A549 (cell line): ENCODE data around the gene SLC38A3. TPM values are rescaled to one million over a fixed set of nuclear protein-coding genes. Genes with fewer than 3 reads are reported as not detected.

Experiments
- ATAC-seq, 2 experiments: fragments of 200-7000 bp in 1 of 2; fragments of >200 bp in 1 of 2; cut with Nextera tagmentation in 1 of 2; cut with Tn5 transposase in 1 of 2; 3 replicates each; pipeline versions ENCODE4 v1.8.0 to v1.9.1; 2018 to 2020; ENCODE audit warnings: mild to moderate bottlenecking in 1 of 2, moderate library complexity in 1 of 2
- CTCF ChIA-PET: fragments of 300-600 bp; sonication (Branson Sonifier 250); formaldehyde crosslinking; extraction: SDS; loops from one replicate; lab custom pipeline; 2021; ENCODE audit warnings: antibody characterized with exemption, inconsistent platforms; lab: Yijun Ruan, JAX
- POLR2A ChIA-PET: fragments of 350-600 bp; formaldehyde crosslinking; extraction: SDS; loops from one replicate; lab custom pipeline; 2021; ENCODE audit warnings: antibody characterized with exemption, inconsistent platforms; lab: Yijun Ruan, JAX
- DNase-seq, 2 experiments: peaks; one replicate each; pipeline versions ENCODE4 v3.0.0 to v3.0.0-alpha.2; 2011 to 2016; ENCODE audit warnings: low read depth in 1 of 2, low spot score in 1 of 2
- FAIRE-seq: peaks from 2 replicates; lab custom pipeline; 2011; peaks lifted over from hg19 to GRCh38; lab: Jason Lieb, UNC
- H3K27ac ChIP-seq, 2 experiments: fragments of >200 bp; sonication (Bioruptor Twin); formaldehyde crosslinking; 3 replicates each; pipeline ENCODE4 v1.5.1; 2016 to 2017
- H3K4me1 ChIP-seq: fragments of >200 bp; sonication (Bioruptor Twin); formaldehyde crosslinking; 3 replicates; pipeline ENCODE4 v1.6.1; 2016
- H3K4me2 ChIP-seq: fragments of >200 bp; sonication (Bioruptor Twin); formaldehyde crosslinking; 3 replicates; pipeline ENCODE4 v1.6.1; 2016
- H3K4me3 ChIP-seq: fragments of >200 bp; sonication (Bioruptor Twin); formaldehyde crosslinking; 3 replicates; pipeline ENCODE4 v1.5.1; 2016
- H3K9me3 ChIP-seq: fragments of >200 bp; sonication (Bioruptor Twin); formaldehyde crosslinking; 3 replicates; pipeline ENCODE4 v1.6.1; 2016
- BHLHE40 ChIP-seq: IDR thresholded peaks from 2 replicates; pipeline ENCODE4 v1.6.1; 2012; ENCODE audit warnings: low read depth, low read length, inconsistent platforms
- CBX2 ChIP-seq: fragments of 200-600 bp; sonication (generic); IDR thresholded peaks from 2 replicates; pipeline ENCODE4 v1.6.1; 2016; ENCODE audit warnings: low read depth, mild to moderate bottlenecking, borderline replicate concordance
- CBX8 ChIP-seq: fragments of 200-600 bp; sonication (generic); IDR thresholded peaks from 2 replicates; pipeline ENCODE4 v1.6.1; 2016
- CEBPB ChIP-seq, 2 experiments: fragments of >200 bp in 1 of 2; sonication (Bioruptor Twin) in 1 of 2; formaldehyde crosslinking in 1 of 2; IDR thresholded peaks; 2 replicates each; pipeline ENCODE4 v1.6.1; 2012 to 2016
- EP300 ChIP-seq, 2 experiments: fragments of >200 bp; sonication (Bioruptor Twin); formaldehyde crosslinking; IDR thresholded peaks; 2 replicates in 1 of 2; 3 replicates in 1 of 2; pipeline ENCODE4 v1.6.1; 2016 to 2017
- ESRRA ChIP-seq: fragments of 150-350 bp; IDR thresholded peaks from 2 replicates; pipeline ENCODE4 v1.6.1; 2014; ENCODE audit warnings: mild to moderate bottlenecking, low read length, borderline replicate concordance
- FOSL2 ChIP-seq, 2 experiments: fragments of 450-650 bp in 1 of 2; fragments of >200 bp in 1 of 2; sonication (Bioruptor Twin) in 1 of 2; formaldehyde crosslinking; IDR thresholded peaks; 2 replicates each; pipeline versions ENCODE4 v1.5.0 to v1.6.1; 2016 to 2020; ENCODE audit warnings: mild to moderate bottlenecking in 1 of 2, moderate library complexity in 1 of 2
- GATA3 ChIP-seq: IDR thresholded peaks from 2 replicates; pipeline ENCODE4 v1.6.1; 2012; ENCODE audit warnings: borderline replicate concordance
- HDAC2 ChIP-seq: fragments of 200-600 bp; sonication (generic); IDR thresholded peaks from 2 replicates; pipeline ENCODE4 v1.6.1; 2016
- HOXB5 ChIP-seq: fragments of 250-450 bp; sonication (Bioruptor Pico); IDR thresholded peaks from 2 replicates; pipeline ENCODE4 v1.5.0; 2020; ENCODE audit warnings: mild to moderate bottlenecking, moderate library complexity
- JUN ChIP-seq, 2 experiments: fragments of >200 bp; sonication (Bioruptor Twin); formaldehyde crosslinking; IDR thresholded peaks; 2 replicates in 1 of 2; 3 replicates in 1 of 2; pipeline ENCODE4 v1.6.1; 2016 to 2017
- JUNB ChIP-seq: fragments of >200 bp; sonication (Bioruptor Twin); formaldehyde crosslinking; IDR thresholded peaks from 2 replicates; pipeline ENCODE4 v1.6.1; 2016
- KDM5A ChIP-seq: fragments of 200-600 bp; sonication (generic); IDR thresholded peaks from 2 replicates; pipeline ENCODE4 v1.6.1; 2016; ENCODE audit warnings: antibody characterized with exemption, mild to moderate bottlenecking
- MAFK ChIP-seq: fragments of 450-650 bp; IDR thresholded peaks from 2 replicates; pipeline ENCODE4 v1.6.1; 2014; ENCODE audit not compliant: partially characterized antibody
- NPAS2 ChIP-seq: fragments of 250-450 bp; sonication (Bioruptor Pico); IDR thresholded peaks from 2 replicates; pipeline ENCODE4 v1.8.0; 2022; ENCODE audit warnings: mild to moderate bottlenecking, moderate library complexity, borderline replicate concordance
- POLR2A ChIP-seq: IDR thresholded peaks from 2 replicates; pipeline ENCODE4 v1.6.1; 2012; ENCODE audit warnings: mild to moderate bottlenecking, low read length
- POLR2AphosphoS2 ChIP-seq: conservative IDR thresholded peaks from 2 replicates; pipeline ENCODE4 v1.6.1; 2012; ENCODE audit warnings: low read length, improper control_type of control experiment, inconsistent platforms
- RNF2 ChIP-seq: fragments of 200-600 bp; sonication (generic); IDR thresholded peaks from 2 replicates; pipeline ENCODE4 v1.6.1; 2016; ENCODE audit warnings: low read depth, mild to moderate bottlenecking, antibody characterized with exemption, moderate library complexity, borderline replicate concordance
- SMC3 ChIP-seq: fragments of >200 bp; sonication (Bioruptor Twin); formaldehyde crosslinking; IDR thresholded peaks from 3 replicates; pipeline ENCODE4 v1.6.1; 2018; ENCODE audit warnings: inconsistent platforms
- TFCP2L1 ChIP-seq: fragments of 250-450 bp; sonication (Bioruptor Pico); IDR thresholded peaks from 2 replicates; pipeline ENCODE4 v1.5.0; 2021; ENCODE audit warnings: mild to moderate bottlenecking
- TP53 ChIP-seq: fragments of 250-450 bp; sonication (Bioruptor Pico); IDR thresholded peaks from 2 replicates; pipeline ENCODE4 v1.5.0; 2021; ENCODE audit warnings: mild to moderate bottlenecking, moderate library complexity
- ZNF302 ChIP-seq: fragments of 250-450 bp; sonication (Bioruptor Pico); IDR thresholded peaks from 2 replicates; pipeline ENCODE4 v1.9.0; 2021; ENCODE audit warnings: inconsistent platforms, mild to moderate bottlenecking, moderate library complexity
- WGBS: methylation state at CpG from one replicate; pipeline ENCODE4 v1.1.6; 2017; ENCODE audit errors: missing lambda C conversion rate; 5-methylcytosine and 5-hydroxymethylcytosine counted together
- polyA plus RNA-seq, 4 experiments: library from polyadenylated mRNA; depleted of rRNA in 3 of 4; stranded (reverse); fragments of >200 nt; fragmentation: RNase III in 1 of 4; extraction: RNeasy Plus Mini Kit Qiagen cat#74134 plus additional on column Dnase treatment in 1 of 4; gene quantifications; 2 replicates in 3 of 4; 3 replicates in 1 of 4; pipeline ENCODE4 v1.2.3, GENCODE V29; 2011 to 2017
- TF ChIP-seq, protein P1 (sequence below): fragments of 250-450 bp; sonication (Bioruptor Pico); IDR thresholded peaks from 2 replicates; pipeline ENCODE4 v1.5.0; 2021; ENCODE audit warnings: mild to moderate bottlenecking, moderate library complexity, borderline replicate concordance
- TF ChIP-seq, protein P2 (sequence below): fragments of >200 bp; sonication (Bioruptor Twin); formaldehyde crosslinking; IDR thresholded peaks from 2 replicates; pipeline ENCODE4 v1.6.1; 2016
- TF ChIP-seq, protein P3 (sequence below): fragments of 250-450 bp; sonication (Bioruptor Pico); IDR thresholded peaks from 2 replicates; pipeline ENCODE4 v1.5.0; 2020; ENCODE audit warnings: low read depth, mild to moderate bottlenecking, moderate library complexity
- TF ChIP-seq, protein P4 (sequence below): fragments of >200 bp; sonication (Bioruptor Twin); formaldehyde crosslinking; IDR thresholded peaks from 3 replicates; pipeline ENCODE4 v1.6.1; 2016

SLC38A3 gene
- polyA plus RNA-seq, 2 of the 4 experiments (the other 2 are of a cell fraction), result 0.05 TPM; not detected in 1

DNA sequence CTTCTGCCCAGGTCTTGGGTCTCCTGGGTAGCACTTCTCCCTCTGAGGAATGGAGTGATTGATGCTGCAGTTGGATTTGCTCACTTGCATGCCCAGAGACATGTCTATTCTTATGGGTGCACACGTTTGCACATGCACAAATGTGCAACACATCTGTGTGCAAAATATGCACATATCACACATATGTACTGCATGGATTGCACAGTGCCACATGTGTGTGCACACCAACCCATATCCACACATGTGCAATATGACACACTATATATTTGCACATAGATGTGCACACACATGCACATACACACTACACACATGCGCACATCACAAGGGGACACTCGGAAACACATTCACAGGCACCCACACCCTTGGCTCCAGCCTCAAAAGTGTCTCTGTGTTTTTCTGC lies 63.2 kb downstream of the SLC38A3 start (continued):
- TF ChIP-seq, protein P1, sequence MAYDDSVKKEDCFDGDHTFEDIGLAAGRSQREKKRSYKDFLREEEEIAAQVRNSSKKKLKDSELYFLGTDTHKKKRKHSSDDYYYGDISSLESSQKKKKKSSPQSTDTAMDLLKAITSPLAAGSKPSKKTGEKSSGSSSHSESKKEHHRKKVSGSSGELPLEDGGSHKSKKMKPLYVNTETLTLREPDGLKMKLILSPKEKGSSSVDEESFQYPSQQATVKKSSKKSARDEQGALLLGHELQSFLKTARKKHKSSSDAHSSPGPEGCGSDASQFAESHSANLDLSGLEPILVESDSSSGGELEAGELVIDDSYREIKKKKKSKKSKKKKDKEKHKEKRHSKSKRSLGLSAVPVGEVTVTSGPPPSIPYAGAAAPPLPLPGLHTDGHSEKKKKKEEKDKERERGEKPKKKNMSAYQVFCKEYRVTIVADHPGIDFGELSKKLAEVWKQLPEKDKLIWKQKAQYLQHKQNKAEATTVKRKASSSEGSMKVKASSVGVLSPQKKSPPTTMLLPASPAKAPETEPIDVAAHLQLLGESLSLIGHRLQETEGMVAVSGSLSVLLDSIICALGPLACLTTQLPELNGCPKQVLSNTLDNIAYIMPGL (CRISPR knock-in tag), result no peak
- TF ChIP-seq SMC3 (no peak), FOSL2 (IDR thresholded peaks at IDR 0.05) (no peak), FOSL2 (CRISPR knock-in tag; IDR thresholded peaks at IDR 0.05) (no peak), EP300 (IDR thresholded peaks at IDR 0.05) (no peak), ZNF302 (CRISPR knock-in tag) (no peak)
- TF ChIP-seq, protein P2, sequence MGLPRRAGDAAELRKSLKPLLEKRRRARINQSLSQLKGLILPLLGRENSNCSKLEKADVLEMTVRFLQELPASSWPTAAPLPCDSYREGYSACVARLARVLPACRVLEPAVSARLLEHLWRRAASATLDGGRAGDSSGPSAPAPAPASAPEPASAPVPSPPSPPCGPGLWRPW, result no peak

DNA sequence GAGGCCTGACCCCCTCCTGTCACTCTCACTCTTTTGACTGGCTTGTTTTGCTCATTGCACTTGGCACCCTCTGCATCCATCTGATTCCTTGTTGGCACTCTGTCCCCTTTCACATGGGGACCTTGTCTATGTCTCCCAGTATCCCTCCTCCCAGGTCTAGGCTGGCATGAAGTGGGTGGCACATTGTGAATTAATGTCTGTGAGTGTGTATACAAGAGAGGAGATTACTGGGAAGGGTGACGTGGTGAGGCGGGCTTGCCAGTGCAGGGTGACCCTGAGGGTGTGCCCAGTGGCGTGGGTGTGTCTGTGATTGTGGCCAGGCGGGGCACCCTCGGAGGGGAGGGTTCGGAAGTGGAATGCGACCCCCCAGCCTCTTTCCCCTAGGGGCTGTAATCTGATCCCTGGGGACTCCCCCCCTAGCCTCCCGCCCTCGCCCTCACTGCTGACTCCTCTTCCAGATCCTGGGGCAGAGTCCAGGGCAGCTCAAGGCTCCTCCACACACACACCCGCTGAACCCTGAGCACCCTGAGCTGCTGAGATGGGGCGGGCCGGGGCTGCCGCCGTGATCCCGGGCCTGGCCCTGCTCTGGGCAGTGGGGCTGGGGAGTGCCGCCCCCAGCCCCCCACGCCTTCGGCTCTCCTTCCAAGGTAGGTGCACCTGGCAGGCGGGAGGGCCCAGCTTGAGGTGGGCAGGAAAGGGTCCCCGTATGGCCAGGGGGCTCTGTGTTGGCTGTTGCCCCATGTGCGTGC lies 63.8 kb downstream of the SLC38A3 start, which contains the start of gene SEMA3B:
TSS of gene SEMA3B (plus strand) at position 445 of the 749 bp plus-strand sequence. CDS start at position 539, 94 bp downstream.
- FAIRE-seq (no peak), DNase-seq (peak; percentile 48 to 73), ATAC-seq (peak; percentile 42 to 57; a peak in 5 of 6 replicates)
- H3K4me3 ChIP-seq, result peak within 1 kb of the TSS; percentile 42
- POLR2A ChIA-PET, result interaction anchor here (0.7 to 2.5 kb wide), 3 partner anchors 9 to 33 kb away, joined by 4 to 10 read pairs (median 4); partner anchors contain the start of gene GNAI2
- WGBS, result 65% methylated on average over 2 of the region's 21 CpGs
- peak within 1 kb of the TSS; percentile 98 for H3K4me2 ChIP-seq
- no peak for TF ChIP-seq SMC3
- TF ChIP-seq GATA3, result peak; percentile 35; the same call in 1 of the 2 replicates
- no peak for TF ChIP-seq POLR2AphosphoS2
- TF ChIP-seq HDAC2, result no peak
- TF ChIP-seq CBX2, result no peak
- peak within 1 kb of the TSS; percentile 79 to 94 for H3K27ac ChIP-seq
- peaks cover 81% of the 10 kb centered on the region for H3K4me1 ChIP-seq
- no peaks in the 10 kb centered on the region for H3K9me3 ChIP-seq
- CTCF ChIA-PET, result interaction anchor here (0.9 to 7.4 kb wide), 7 partner anchors 9 to 76 kb away, joined by 4 to 60 read pairs (median 9); no protein-coding TSS in a partner anchor

DNA sequence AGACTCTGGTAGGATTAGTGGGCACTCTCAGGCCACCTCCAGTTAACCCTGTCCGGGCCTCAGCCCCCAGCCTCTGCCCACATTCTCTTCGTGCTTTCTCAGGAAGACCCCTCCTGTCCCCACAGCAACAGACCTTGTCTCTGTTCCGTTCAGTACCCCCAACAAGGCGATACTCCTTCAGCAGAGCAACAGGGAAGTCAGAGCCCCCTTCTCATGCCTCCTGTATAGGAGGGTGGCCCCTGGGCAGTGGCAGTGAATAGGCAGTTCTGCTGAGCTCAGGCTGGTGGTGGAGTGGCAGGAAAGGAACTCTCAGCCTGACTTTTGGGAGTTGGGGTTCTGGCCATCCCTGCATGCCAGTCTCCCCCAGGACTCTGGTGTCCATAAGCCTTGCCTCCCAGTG lies 64.4 kb downstream of the SLC38A3 start:
- 90% methylated on average over 2 of the region's 4 CpGs for WGBS
- Histone ChIP-seq H3K9me3 (no peaks in the 10 kb centered on the region), H3K4me2 (peak overlapping the region; percentile 98), H3K27ac (peak overlapping the region; percentile 79 to 94), H3K4me1 (peaks cover 75% of the 10 kb centered on the region), H3K4me3 (peak overlapping the region; percentile 42)
- no peak for FAIRE-seq
- no peak for ATAC-seq
- CTCF ChIA-PET, result interaction anchor here (0.9 to 7.4 kb wide), 6 partner anchors 9 to 149 kb away, joined by 3 to 60 read pairs (median 7); no protein-coding TSS in a partner anchor
- TF ChIP-seq TP53 (no peak), GATA3 (no peak), HOXB5 (no peak), CBX8 (no peak), BHLHE40 (no peak), KDM5A (no peak), JUN (IDR thresholded peaks at IDR 0.05) (no peak), JUNB (no peak), NPAS2 (no peak), MAFK (no peak), TFCP2L1 (CRISPR knock-in tag) (no peak), POLR2A (no peak), RNF2 (no peak), HDAC2 (no peak), ESRRA (no peak), CEBPB (IDR thresholded peaks at IDR 0.05) (no peak)
- TF ChIP-seq, protein P1 (CRISPR knock-in tag), result no peak
- TF ChIP-seq, protein P3, sequence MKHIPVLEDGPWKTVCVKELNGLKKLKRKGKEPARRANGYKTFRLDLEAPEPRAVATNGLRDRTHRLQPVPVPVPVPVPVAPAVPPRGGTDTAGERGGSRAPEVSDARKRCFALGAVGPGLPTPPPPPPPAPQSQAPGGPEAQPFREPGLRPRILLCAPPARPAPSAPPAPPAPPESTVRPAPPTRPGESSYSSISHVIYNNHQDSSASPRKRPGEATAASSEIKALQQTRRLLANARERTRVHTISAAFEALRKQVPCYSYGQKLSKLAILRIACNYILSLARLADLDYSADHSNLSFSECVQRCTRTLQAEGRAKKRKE (CRISPR knock-in tag), result no peak
- TF ChIP-seq, protein P2, result no peak
- TF ChIP-seq, protein P4, sequence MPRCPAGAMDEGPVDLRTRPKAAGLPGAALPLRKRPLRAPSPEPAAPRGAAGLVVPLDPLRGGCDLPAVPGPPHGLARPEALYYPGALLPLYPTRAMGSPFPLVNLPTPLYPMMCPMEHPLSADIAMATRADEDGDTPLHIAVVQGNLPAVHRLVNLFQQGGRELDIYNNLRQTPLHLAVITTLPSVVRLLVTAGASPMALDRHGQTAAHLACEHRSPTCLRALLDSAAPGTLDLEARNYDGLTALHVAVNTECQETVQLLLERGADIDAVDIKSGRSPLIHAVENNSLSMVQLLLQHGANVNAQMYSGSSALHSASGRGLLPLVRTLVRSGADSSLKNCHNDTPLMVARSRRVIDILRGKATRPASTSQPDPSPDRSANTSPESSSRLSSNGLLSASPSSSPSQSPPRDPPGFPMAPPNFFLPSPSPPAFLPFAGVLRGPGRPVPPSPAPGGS, result no peak
- POLR2A ChIA-PET, result interaction anchor here (2.1 to 2.5 kb wide), 2 partner anchors 10 to 23 kb away, joined by 4 to 10 read pairs; no protein-coding TSS in a partner anchor
- DNase-seq, result no peak
